Chondrocyte (in vitro differentiated cells): Measurements from ENCODE around the gene RIMS4. TPM values are rescaled to one million over a fixed set of nuclear protein-coding genes. Genes with fewer than 3 reads are reported as not detected.
"Not testable (repeated sequence)": the region's sequence is repeated elsewhere in the genome, so short reads cannot be mapped to it uniquely, and the experiment has no call there.

Experiments used
- DNase-seq: peaks from one replicate; pipeline ENCODE4 v3.0.0; 2021; ENCODE audit warnings: mixed read lengths, low spot score
- H3K27ac Mint-ChIP-seq: one replicate; pipeline ENCODE4 v1.8.0; 2021; ENCODE audit warnings: mild to moderate bottlenecking, moderate library complexity, mixed read lengths; ENCODE audit not compliant: unreplicated experiment
- H3K27me3 Mint-ChIP-seq: 2 replicates; pipeline ENCODE4 v1.8.0; 2021; ENCODE audit warnings: low read depth, mixed read lengths
- H3K36me3 Mint-ChIP-seq: 2 replicates; pipeline ENCODE4 v1.8.0; 2021; ENCODE audit warnings: low read depth, mixed read lengths
- H3K4me1 Mint-ChIP-seq: 2 replicates; pipeline ENCODE4 v1.8.0; 2021; ENCODE audit warnings: low read depth, mild to moderate bottlenecking, mixed read lengths
- H3K4me3 Mint-ChIP-seq: one replicate; pipeline ENCODE4 v1.8.0; 2021; ENCODE audit warnings: mild to moderate bottlenecking, moderate library complexity, mixed read lengths; ENCODE audit not compliant: unreplicated experiment
- H3K9me3 Mint-ChIP-seq: 2 replicates; pipeline ENCODE4 v1.8.0; 2021; ENCODE audit warnings: low read depth, mixed read lengths
- total RNA-seq: library from RNA; stranded (reverse); gene quantifications from 3 replicates; pipeline ENCODE4 v1.2.1, GENCODE V29; 2021
- TF ChIP-seq, protein P1 (sequence below): fragments of 200-600 bp; sonication (generic); IDR thresholded peaks from 2 replicates; pipeline ENCODE4 v1.5.0; 2021; ENCODE audit warnings: antibody characterized with exemption, mild to moderate bottlenecking, moderate library complexity

RIMS4 gene
- total RNA-seq, 1 donor from 2014 or later = 2.1 TPM

DNA sequence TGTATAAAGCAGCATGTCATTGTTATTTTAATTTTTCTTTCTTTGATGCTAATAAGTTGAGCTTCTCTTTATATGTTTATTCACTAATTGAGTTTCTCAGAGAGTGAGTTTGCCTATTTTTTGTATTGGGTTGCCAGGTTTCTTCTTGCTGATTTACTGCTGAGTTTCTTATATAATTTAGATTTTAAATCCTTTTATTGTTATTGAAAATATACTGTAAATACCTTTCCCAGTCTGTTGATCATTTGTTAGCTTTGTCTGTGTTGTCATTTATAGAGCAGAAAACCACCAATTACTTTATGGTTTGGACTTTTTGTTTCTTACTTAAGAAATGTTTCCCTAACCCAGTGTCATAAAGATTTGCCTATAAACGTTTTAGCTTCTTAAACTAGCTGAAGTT is 17.1 kb upstream of the RIMS4 start:
- peaks cover 45% of the 10 kb centered on the region for H3K27me3 Mint-ChIP-seq
- no peak overlapping the region for H3K4me3 Mint-ChIP-seq
- H3K9me3 Mint-ChIP-seq = peaks cover 7% of the 10 kb centered on the region
- no peaks in the 10 kb centered on the region for H3K36me3 Mint-ChIP-seq
- TF ChIP-seq, protein P1, sequence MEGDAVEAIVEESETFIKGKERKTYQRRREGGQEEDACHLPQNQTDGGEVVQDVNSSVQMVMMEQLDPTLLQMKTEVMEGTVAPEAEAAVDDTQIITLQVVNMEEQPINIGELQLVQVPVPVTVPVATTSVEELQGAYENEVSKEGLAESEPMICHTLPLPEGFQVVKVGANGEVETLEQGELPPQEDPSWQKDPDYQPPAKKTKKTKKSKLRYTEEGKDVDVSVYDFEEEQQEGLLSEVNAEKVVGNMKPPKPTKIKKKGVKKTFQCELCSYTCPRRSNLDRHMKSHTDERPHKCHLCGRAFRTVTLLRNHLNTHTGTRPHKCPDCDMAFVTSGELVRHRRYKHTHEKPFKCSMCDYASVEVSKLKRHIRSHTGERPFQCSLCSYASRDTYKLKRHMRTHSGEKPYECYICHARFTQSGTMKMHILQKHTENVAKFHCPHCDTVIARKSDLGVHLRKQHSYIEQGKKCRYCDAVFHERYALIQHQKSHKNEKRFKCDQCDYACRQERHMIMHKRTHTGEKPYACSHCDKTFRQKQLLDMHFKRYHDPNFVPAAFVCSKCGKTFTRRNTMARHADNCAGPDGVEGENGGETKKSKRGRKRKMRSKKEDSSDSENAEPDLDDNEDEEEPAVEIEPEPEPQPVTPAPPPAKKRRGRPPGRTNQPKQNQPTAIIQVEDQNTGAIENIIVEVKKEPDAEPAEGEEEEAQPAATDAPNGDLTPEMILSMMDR = no peak
- no peak overlapping the region for H3K27ac Mint-ChIP-seq
- H3K4me1 Mint-ChIP-seq = no peaks in the 10 kb centered on the region
- DNase-seq = no peak

DNA sequence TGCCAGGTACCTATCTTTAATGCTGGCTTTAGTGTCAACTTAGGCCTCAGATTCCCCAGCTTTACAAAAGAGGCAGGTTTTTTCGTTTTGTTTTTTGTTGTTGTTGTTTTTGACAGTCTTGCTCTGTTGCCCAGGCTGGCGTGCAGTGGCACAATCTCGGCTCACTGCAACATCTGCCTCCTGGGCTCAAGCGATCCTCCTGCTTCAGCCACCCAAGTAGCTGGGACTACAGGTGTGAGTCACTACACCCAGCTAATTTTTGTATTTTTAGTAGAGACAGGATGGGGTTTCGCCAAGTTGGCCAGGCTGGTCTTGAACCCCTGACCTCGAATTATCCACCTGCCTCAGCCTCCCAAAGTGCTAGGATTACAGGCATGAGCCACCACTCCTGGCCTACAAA is 11.2 kb upstream of the RIMS4 start:
- not testable (repeated sequence) for H3K9me3 Mint-ChIP-seq, H3K36me3 Mint-ChIP-seq, DNase-seq, H3K4me1 Mint-ChIP-seq, H3K4me3 Mint-ChIP-seq, H3K27ac Mint-ChIP-seq
- H3K27me3 Mint-ChIP-seq = peaks cover 30% of the 10 kb centered on the region

GRCh38 chr20:44819936-44820335 is 9.6 kb upstream of the RIMS4 start:
- Mint-ChIP-seq H3K27me3 (peaks cover 32% of the 10 kb centered on the region), H3K27ac (no peak overlapping the region), H3K36me3 (no peaks in the 10 kb centered on the region), H3K4me1 (no peaks in the 10 kb centered on the region), H3K9me3 (no peaks in the 10 kb centered on the region), H3K4me3 (no peak overlapping the region)
- no peak for DNase-seq
- TF ChIP-seq, protein P1 = no peak

DNA sequence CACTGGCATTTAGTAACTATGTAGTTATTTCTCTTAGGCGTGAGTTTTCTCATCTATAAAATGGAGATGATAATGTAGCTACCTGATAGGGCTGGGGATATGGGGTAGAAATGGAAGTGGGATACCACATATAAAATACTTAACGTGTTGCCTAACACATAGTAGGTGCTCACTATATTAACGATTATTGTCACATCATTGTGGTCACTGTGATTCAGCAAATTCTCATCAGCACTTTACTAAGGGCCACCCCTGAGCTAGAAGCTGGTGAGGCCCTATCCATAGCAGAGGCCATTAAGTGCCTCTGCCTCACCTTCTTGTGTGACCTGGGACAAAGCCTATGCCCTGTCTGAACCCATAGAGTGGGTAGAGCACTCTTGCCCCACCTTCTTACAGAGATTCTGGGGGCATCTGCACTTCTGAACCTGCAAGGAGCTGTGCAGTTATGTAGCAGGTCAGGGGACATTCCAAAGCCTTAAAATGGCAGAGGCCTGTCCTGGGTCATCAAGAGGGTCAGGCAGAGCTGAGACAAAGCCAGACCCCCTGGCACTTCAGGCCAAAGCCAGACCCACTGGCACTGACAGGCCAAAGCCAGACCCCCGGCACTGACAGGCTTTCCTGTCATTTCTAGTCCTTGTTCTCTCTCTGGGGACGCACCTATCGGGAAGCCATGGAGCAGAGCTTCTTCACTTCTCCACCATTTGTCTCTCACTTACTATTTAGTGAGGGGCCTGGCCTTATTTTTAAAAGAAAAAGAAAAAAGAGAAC is 7.0 kb upstream of the RIMS4 start:
- TF ChIP-seq, protein P1 = no peak
- Mint-ChIP-seq H3K27me3 (peaks cover 31% of the 10 kb centered on the region), H3K36me3 (peaks cover 5% of the 10 kb centered on the region), H3K27ac (no peak overlapping the region), H3K4me1 (no peaks in the 10 kb centered on the region), H3K9me3 (peaks cover 6% of the 10 kb centered on the region), H3K4me3 (no peak overlapping the region)
- DNase-seq = no peak

DNA sequence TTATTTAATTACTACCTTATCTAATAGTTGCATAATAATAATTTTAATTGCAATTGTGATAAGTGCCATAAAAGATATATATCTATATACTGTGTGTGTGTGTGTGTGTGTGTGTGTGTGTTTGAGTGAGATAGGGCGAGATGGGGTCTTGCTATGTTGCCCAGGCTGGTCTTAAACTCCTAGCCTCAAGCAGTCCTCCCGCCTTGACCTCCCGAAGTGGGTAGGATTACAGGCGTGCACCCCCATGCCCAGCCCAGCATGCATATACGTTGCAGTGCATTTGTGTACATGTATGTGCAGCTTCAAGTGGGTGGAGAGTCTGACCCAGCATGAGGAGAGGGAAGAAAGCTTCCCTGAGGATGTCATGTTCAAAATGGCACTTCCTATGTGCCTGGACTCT is 4.6 kb upstream of the RIMS4 start:
- Mint-ChIP-seq H3K4me3 (no peak overlapping the region), H3K27me3 (peaks cover 43% of the 10 kb centered on the region)
- TF ChIP-seq, protein P1 = no peak

DNA sequence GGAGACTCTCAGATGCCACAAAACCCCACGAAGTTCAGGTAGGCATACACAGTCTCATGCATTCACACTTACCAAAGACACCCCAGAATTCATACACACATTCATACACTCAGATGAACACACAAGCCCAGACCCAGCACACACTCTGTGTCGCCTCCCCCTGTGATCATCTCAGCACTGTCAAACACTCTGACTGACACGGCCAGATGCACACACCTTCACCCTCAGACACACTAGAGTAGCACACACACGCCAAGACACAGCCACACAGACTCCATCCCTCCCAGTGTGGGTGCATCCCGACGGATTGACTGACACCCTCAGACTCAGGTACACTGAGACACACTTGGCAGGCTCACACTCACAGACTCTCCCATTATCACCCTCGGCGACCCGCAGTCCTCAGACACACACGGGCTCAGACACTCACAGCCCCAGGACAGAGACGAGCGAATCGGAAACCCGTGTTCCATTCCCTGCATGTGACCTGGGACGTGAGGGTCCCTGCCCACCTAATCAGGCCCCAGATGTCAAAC is 872 bp upstream of the RIMS4 start:
- H3K4me3 Mint-ChIP-seq = peak overlapping the region; percentile 50
- TF ChIP-seq, protein P1 = no peak
- H3K36me3 Mint-ChIP-seq = peaks cover 10% of the 10 kb centered on the region
- peaks cover 51% of the 10 kb centered on the region for H3K27me3 Mint-ChIP-seq
- DNase-seq = no peak
- H3K4me1 Mint-ChIP-seq = peaks cover 11% of the 10 kb centered on the region
- H3K9me3 Mint-ChIP-seq = peaks cover 6% of the 10 kb centered on the region
- no peak overlapping the region for H3K27ac Mint-ChIP-seq

More for the DNA sequence above, 4.6 kb upstream of the RIMS4 start:
- no peak for DNase-seq
- Mint-ChIP-seq H3K36me3 (peaks cover 10% of the 10 kb centered on the region), H3K4me1 (peaks cover 7% of the 10 kb centered on the region), H3K9me3 (peaks cover 6% of the 10 kb centered on the region), H3K27ac (no peak overlapping the region)
